Upper lobe of right lung (tissue), 1 donor: ENCODE data around the gene AP2A1. TPM values are rescaled to one million over a fixed set of nuclear protein-coding genes. Genes with fewer than 3 reads are reported as not detected.

ENCODE experiments used
- ATAC-seq: fragments of 200-7000 bp; cut with Tn5 transposase; one replicate; pipeline ENCODE4 v1.9.1; 2020; ENCODE audit warnings: mild to moderate bottlenecking, moderate library complexity
- DNase-seq: peaks from one replicate; pipeline ENCODE4 v3.0.0-alpha.2; 2020
- H3K27ac ChIP-seq: fragments of 200-600 bp; one replicate; pipeline ENCODE4 v1.8.0; 2022
- H3K27me3 ChIP-seq: fragments of 200-600 bp; one replicate; pipeline ENCODE4 v1.8.0; 2022; ENCODE audit warnings: mild to moderate bottlenecking
- H3K36me3 ChIP-seq: fragments of 200-600 bp; one replicate; pipeline ENCODE4 v1.8.0; 2022
- H3K4me1 ChIP-seq: fragments of 200-600 bp; one replicate; pipeline ENCODE4 v1.8.0; 2022
- H3K4me3 ChIP-seq: fragments of 200-600 bp; one replicate; pipeline ENCODE4 v1.8.0; 2022; ENCODE audit warnings: mild to moderate bottlenecking
- H3K9me3 ChIP-seq: fragments of 200-600 bp; one replicate; pipeline ENCODE4 v1.8.0; 2022
- intact Hi-C: fragments of 100-400 bp; cut with DNase I; formaldehyde crosslinking; loops from one replicate; pipeline ENCODE4 v1.11.0; 2022
- total RNA-seq: library from RNA; stranded (reverse); fragmentation: NEBNext Ultra II Directional; extraction: Animal tissue kit (Norgen Biotek cat#: 25700); gene quantifications from one replicate; pipeline ENCODE4 v1.2.1, GENCODE V29; 2021
- TF ChIP-seq, protein P1 (sequence below): fragments of 200-600 bp; IDR thresholded peaks from one replicate; pipeline ENCODE4 v1.8.0; 2022; ENCODE audit warnings: antibody characterized with exemption
- donor health status: DM: no; HTN: yes; CAD: no; lungs with severe emphysema.

Gene AP2A1
- total RNA-seq, 1 donor from 2014 or later: 61.2 TPM

DNA sequence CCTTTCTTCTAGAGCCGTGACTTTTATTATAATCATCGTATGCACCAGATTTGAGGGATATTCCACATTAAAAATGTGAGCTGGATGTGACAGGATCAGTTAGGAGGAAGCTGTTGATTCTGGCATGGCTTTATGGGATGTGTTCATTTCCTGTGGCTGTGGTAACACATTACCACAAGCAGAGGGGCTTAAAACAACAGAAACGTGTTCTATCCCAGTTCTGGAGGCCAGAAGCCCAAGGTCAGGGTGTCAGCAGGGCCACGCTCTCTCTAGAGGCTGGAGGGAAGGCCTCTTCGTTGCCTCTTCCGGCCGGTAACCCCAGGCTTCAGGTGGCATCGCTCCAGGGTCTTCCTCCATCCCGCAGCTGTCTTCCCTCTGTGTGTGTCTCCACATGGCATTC lies 65.8 kb downstream of the AP2A1 start:
- no peaks in the 10 kb centered on the region for H3K9me3 ChIP-seq
- intact Hi-C loops: no loop called here
- ATAC-seq (no peak), DNase-seq (no peak)
- TF ChIP-seq, protein P1, sequence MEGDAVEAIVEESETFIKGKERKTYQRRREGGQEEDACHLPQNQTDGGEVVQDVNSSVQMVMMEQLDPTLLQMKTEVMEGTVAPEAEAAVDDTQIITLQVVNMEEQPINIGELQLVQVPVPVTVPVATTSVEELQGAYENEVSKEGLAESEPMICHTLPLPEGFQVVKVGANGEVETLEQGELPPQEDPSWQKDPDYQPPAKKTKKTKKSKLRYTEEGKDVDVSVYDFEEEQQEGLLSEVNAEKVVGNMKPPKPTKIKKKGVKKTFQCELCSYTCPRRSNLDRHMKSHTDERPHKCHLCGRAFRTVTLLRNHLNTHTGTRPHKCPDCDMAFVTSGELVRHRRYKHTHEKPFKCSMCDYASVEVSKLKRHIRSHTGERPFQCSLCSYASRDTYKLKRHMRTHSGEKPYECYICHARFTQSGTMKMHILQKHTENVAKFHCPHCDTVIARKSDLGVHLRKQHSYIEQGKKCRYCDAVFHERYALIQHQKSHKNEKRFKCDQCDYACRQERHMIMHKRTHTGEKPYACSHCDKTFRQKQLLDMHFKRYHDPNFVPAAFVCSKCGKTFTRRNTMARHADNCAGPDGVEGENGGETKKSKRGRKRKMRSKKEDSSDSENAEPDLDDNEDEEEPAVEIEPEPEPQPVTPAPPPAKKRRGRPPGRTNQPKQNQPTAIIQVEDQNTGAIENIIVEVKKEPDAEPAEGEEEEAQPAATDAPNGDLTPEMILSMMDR: no peak
- no peak overlapping the region for H3K27ac ChIP-seq
- peaks cover 85% of the 10 kb centered on the region for H3K36me3 ChIP-seq
- no peaks in the 10 kb centered on the region for H3K4me1 ChIP-seq
- H3K27me3 ChIP-seq: no peaks in the 10 kb centered on the region
- H3K4me3 ChIP-seq: no peak overlapping the region

DNA sequence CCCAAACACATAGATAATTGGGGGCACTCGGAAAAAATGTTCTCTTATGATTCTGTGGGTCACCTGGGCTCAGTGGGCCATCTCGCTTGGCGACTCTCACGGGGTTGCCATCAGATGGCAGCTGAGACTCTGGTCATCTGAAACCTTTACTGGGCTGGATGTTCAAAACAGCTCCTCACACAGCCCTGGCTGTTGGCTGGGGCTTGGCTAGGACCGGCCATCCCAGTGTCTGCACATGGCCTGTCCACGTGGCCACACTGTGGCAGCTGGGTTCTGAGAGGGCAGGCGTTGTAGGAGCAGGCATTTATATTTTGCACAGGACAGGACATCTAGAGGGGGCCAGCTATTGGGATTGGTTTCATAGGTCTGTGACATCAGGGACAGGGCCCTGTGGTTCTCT lies 66.8 kb downstream of the AP2A1 start:
- DNase-seq (no peak), ATAC-seq (no peak)
- no peaks in the 10 kb centered on the region for H3K27me3 ChIP-seq
- intact Hi-C loops: no loop called here
- peaks cover 79% of the 10 kb centered on the region for H3K36me3 ChIP-seq
- no peaks in the 10 kb centered on the region for H3K4me1 ChIP-seq
- TF ChIP-seq, protein P1: no peak
- H3K9me3 ChIP-seq: no peaks in the 10 kb centered on the region
- H3K27ac ChIP-seq: no peak overlapping the region
- H3K4me3 ChIP-seq: no peak overlapping the region

DNA sequence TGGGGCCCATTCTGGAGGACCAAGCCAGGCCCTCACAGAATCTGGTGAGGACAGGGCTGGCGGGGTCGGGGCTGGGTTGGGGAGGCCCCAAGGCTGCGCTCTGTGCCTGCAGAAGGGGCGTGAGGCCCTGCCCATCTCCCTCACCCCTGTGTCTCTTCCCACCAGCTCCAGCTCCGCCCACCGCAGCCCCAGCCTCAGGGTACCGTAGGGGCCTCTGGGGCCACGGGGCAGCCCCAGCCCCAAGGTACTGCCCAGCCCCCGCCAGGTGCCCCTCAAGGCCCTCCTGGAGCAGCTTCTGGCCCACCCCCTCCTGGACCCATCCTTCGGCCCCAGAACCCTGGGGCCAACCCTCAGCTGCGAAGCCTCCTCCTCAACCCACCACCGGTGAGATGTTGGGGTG lies 68.8 kb downstream of the AP2A1 start:
- TF ChIP-seq, protein P1: no peak
- intact Hi-C loops: no loop called here
- Histone ChIP-seq H3K4me1 (no peaks in the 10 kb centered on the region), H3K27me3 (no peaks in the 10 kb centered on the region), H3K27ac (no peak overlapping the region), H3K9me3 (no peaks in the 10 kb centered on the region), H3K36me3 (peaks cover 76% of the 10 kb centered on the region), H3K4me3 (no peak overlapping the region)
- no peak for ATAC-seq
- no peak for DNase-seq

DNA sequence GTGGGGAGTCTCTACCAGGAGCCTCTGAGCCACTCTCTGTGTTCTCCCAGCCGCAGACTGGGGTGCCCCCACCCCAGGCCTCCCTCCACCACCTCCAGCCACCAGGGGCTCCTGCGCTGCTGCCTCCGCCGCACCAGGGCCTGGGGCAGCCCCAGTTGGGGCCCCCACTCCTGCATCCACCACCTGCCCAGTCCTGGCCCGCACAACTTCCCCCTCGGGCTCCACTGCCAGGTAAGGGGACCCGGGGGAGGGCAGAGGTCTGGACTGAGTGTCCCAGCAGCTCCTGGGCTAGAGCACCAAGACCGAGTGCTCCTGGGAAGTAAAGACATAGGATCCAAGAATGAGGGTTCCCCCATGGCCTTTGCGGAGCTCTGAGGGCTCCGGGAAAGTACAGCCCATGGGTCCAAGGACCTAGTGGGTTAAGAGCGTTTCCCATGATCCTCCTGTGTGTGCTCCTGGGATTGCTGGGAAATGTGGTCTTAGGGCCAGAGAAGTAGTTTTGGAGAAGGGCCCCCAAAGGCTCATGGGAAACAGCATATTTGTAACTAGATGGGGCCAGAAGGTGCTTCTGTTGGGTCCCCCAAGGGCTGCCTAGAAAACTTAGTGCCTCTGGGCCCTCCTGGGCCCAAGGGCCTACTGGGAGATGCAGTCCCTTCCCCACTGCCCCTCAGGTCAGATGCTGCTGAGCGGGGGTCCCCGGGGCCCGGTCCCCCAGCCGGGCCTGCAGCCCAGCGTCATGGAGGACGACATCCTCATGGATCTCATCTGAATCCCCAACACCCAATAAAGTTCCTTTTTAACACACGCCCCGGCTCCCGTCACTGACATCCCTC lies 69.6 kb downstream of the AP2A1 start:
- H3K4me3 ChIP-seq: no peak overlapping the region
- H3K4me1 ChIP-seq: no peaks in the 10 kb centered on the region
- peaks cover 68% of the 10 kb centered on the region for H3K36me3 ChIP-seq
- no peaks in the 10 kb centered on the region for H3K9me3 ChIP-seq
- no peak for ATAC-seq
- intact Hi-C loops: no loop called here
- no peak overlapping the region for H3K27ac ChIP-seq
- no peaks in the 10 kb centered on the region for H3K27me3 ChIP-seq
- TF ChIP-seq, protein P1: no peak
- DNase-seq: no peak

DNA sequence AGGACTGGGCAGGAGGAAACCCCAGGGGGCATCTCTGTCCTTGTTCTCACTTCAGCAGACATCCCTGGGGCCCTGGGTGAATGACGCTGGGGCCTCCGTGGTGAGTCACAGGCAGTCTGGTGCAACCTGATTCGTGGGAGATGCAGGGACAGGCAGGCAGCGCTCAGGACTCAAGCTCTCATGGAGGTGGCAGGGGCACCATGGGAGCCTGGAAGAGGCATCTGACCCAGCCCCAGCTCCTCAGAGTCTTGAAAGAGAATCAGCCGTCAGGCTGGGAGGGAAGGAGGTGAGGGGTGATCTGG lies 70.2 kb downstream of the AP2A1 start:
- Histone ChIP-seq H3K4me3 (no peak overlapping the region), H3K27ac (no peak overlapping the region), H3K4me1 (no peaks in the 10 kb centered on the region), H3K27me3 (no peaks in the 10 kb centered on the region), H3K9me3 (no peaks in the 10 kb centered on the region), H3K36me3 (peaks cover 62% of the 10 kb centered on the region)
- TF ChIP-seq, protein P1: no peak
- ATAC-seq: no peak
- intact Hi-C loops: no loop called here
- DNase-seq: no peak

DNA sequence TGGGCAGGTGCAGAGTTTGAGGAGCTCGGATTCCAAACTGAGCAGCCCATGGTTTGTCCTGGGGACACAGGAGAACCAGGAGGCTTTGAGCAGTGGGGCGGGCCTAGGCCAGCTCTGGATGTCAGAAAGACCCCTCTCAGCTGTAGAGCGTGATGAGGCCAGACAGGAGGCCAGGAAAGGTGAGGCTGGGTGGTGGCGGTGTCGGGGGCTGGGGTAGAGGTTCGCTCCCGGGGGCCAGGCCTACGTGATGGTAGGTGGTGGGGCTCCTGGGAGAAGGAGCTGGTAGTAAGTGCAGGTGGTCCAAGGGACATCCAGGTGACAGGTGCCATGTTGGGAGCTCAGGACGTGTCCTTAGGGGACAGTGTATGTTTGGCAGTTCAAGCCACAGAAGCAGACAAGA lies 70.6 kb downstream of the AP2A1 start:
- ATAC-seq: no peak
- H3K9me3 ChIP-seq: no peaks in the 10 kb centered on the region
- no peaks in the 10 kb centered on the region for H3K4me1 ChIP-seq
- no peak overlapping the region for H3K4me3 ChIP-seq
- TF ChIP-seq, protein P1: no peak
- no peaks in the 10 kb centered on the region for H3K27me3 ChIP-seq
- no peak for DNase-seq
- H3K27ac ChIP-seq: no peak overlapping the region
- H3K36me3 ChIP-seq: peaks cover 58% of the 10 kb centered on the region
- intact Hi-C loops: no loop called here
